Neutrophil (primary cell): ENCODE data around the gene HAGH.

Experiments used
- H3K27ac ChIP-seq: fragments of 200-600 bp; sonication (generic); 2 replicates; pipeline ENCODE4 v1.5.1; 2016; ENCODE audit warnings: mild to moderate bottlenecking, moderate library complexity
- H3K27me3 ChIP-seq: fragments of 200-600 bp; sonication (generic); 2 replicates; pipeline ENCODE4 v1.6.0; 2016; ENCODE audit warnings: mild to moderate bottlenecking
- H3K36me3 ChIP-seq: fragments of 200-600 bp; sonication (generic); 2 replicates; pipeline ENCODE4 v1.5.1; 2017
- H3K4me1 ChIP-seq, 2 experiments: fragments of 200-600 bp in 1 of 2; sonication (generic) in 1 of 2; 1 replicate in 1 of 2; 2 replicates in 1 of 2; pipeline versions ENCODE4 v1.5.1 to v1.6.1; 2013 to 2016; ENCODE audit warnings: low read depth in 1 of 2, low read length in 1 of 2, mild to moderate bottlenecking in 1 of 2, moderate library complexity in 1 of 2; ENCODE audit not compliant: control insufficient read depth in 1 of 2, insufficient read depth in 1 of 2
- H3K4me3 ChIP-seq, 2 experiments: fragments of 200-600 bp in 1 of 2; sonication (generic) in 1 of 2; 1 replicate in 1 of 2; 2 replicates in 1 of 2; pipeline ENCODE4 v1.5.1; 2013 to 2016; ENCODE audit warnings: low read depth in 1 of 2, low read length in 1 of 2, mild to moderate bottlenecking in 1 of 2, moderate library complexity in 1 of 2
- H3K9me3 ChIP-seq: fragments of 200-600 bp; sonication (generic); 2 replicates; pipeline ENCODE4 v1.5.1; 2016
- CTCF ChIP-seq: fragments of 200-600 bp; sonication (generic); IDR thresholded peaks from 2 replicates; pipeline ENCODE4 v1.5.1; 2016; ENCODE audit warnings: antibody characterized with exemption

Gene HAGH

DNA sequence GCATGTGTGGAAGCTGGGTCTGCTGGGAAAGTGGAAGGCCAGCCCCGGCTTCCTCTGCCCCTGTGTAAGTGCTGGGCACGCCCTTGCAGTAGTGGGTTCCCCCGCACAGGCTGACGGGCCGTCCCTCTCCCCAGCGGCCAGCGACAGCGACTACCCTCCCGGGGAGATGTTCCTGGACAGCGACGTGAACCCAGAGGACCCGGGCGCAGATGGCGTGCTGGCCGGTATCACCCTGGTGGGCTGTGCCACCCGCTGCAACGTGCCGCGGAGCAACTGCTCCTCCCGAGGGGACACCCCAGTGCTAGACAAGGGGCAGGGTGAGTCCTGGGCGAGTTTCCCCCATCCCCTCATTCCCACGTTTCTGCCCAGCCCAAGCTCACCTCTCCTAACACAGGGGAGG lies 60.8 kb downstream of the HAGH start:
- H3K4me1 ChIP-seq, result peaks cover 8 to 9% of the 10 kb centered on the region in 2 experiments
- H3K27me3 ChIP-seq, result peaks cover 7% of the 10 kb centered on the region
- no peaks in the 10 kb centered on the region for H3K9me3 ChIP-seq
- TF ChIP-seq CTCF, result no peak
- no peak overlapping the region for H3K4me3 ChIP-seq
- peaks cover 88% of the 10 kb centered on the region for H3K36me3 ChIP-seq
- H3K27ac ChIP-seq, result no peak overlapping the region

- H3K4me3 ChIP-seq, result no peak overlapping the region
- TF ChIP-seq CTCF, result no peak
Measured at GRCh38 chr16:1764971-1765370, 61.7 kb downstream of the HAGH start.

GRCh38 chr16:1763521-1764511 lies 62.8 kb downstream of the HAGH start:
- H3K4me3 ChIP-seq, result no peak overlapping the region
- H3K36me3 ChIP-seq, result peaks cover 98% of the 10 kb centered on the region
- H3K27ac ChIP-seq, result no peak overlapping the region
- no peaks in the 10 kb centered on the region for H3K27me3 ChIP-seq
- no peaks in the 10 kb centered on the region for H3K4me1 ChIP-seq
- no peak for TF ChIP-seq CTCF
- H3K9me3 ChIP-seq, result no peaks in the 10 kb centered on the region

More at GRCh38 chr16:1764971-1765370, 61.7 kb downstream of the HAGH start:
- Histone ChIP-seq H3K9me3 (no peaks in the 10 kb centered on the region), H3K36me3 (peaks cover 96% of the 10 kb centered on the region), H3K27ac (no peak overlapping the region), H3K27me3 (no peaks in the 10 kb centered on the region), H3K4me1 (peaks cover 0 to 2% of the 10 kb centered on the region in 2 experiments)

- H3K4me3 ChIP-seq, result no peak overlapping the region
- H3K9me3 ChIP-seq, result no peaks in the 10 kb centered on the region
- no peak for TF ChIP-seq CTCF
- peaks cover 98% of the 10 kb centered on the region for H3K36me3 ChIP-seq
- H3K27ac ChIP-seq, result no peak overlapping the region
- H3K4me1 ChIP-seq, result no peaks in the 10 kb centered on the region
- no peaks in the 10 kb centered on the region for H3K27me3 ChIP-seq
Measured at GRCh38 chr16:1762879-1763520, 63.6 kb downstream of the HAGH start.

DNA sequence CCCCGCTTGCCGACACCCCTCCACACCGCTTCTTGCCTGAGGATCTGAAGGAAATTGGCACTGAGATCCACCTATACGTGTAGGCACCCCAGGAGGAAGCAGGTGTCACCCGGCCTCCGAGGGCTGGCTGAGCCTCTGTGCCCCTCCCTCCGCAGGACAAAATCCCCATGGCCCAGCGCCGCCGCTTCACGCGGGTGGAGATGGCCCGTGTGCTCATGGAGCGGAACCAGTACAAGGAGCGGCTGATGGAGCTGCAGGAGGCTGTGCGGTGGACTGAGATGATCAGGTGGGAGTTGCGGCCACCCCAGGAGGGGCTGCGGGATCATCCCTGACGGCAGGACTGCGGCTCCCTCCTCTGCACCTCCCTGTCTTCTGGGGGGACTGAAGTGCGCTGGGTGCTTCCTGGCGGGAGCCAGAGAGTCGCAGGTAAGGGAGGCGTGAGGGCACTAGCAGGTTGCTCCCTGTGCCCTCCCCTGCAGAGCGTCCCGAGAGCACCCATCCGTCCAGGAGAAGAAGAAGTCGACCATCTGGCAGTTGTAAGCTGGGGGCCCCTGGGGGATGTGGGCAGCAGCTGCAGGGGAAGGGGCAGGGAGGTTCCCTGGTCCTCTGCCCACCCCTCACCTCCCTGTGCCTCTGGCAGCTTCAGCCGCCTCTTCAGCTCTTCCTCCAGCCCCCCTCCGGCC lies 64.3 kb downstream of the HAGH start:
- no peak overlapping the region for H3K27ac ChIP-seq
- H3K9me3 ChIP-seq, result no peaks in the 10 kb centered on the region
- H3K4me1 ChIP-seq, result no peaks in the 10 kb centered on the region
- H3K36me3 ChIP-seq, result peaks cover 98% of the 10 kb centered on the region
- TF ChIP-seq CTCF, result no peak
- H3K4me3 ChIP-seq, result no peak overlapping the region
- no peaks in the 10 kb centered on the region for H3K27me3 ChIP-seq
